DMS114 treated with DMSO at 0.1 percent for 48 hours (cell line): ENCODE results near the gene EGFLAM.

Experiments
- DNase-seq: peaks from one replicate; lab custom pipeline; 2025; ENCODE audit not compliant: unreplicated experiment; lab: John Stamatoyannopoulos, UW

EGFLAM gene

DNA sequence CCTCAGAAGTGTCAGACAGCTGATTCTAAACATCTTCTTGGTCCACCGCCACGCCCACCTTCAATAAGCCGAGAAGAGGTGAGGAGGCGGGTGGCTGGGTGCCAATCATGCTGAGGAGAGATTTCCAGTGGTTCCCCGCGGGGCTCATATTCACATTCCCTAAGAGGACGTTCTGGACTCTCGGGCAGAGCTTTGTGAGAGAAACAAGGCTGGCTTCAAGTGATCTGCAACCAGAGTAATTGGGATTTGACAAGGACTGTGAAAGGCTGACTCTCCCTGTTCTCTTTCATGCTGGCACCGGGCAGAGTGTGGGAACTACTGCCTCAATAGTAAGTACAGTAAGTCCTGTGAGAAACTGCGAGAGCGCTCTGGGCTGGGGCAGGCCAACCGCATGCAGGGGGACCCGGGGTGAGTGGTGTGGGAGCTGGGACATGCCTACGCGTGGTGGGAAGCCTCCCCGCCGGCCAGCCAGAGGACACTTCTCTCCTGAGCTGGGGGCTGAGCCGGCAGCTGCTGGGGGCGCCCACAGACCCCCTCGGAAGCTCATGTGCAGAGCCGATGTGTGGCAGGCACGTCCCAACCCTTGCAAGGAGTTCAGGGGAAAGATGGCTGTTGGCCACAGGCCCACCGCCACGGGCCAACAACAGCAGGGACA, 187.1 kb downstream of the EGFLAM start:
- DNase-seq = peak; percentile 14

DNA sequence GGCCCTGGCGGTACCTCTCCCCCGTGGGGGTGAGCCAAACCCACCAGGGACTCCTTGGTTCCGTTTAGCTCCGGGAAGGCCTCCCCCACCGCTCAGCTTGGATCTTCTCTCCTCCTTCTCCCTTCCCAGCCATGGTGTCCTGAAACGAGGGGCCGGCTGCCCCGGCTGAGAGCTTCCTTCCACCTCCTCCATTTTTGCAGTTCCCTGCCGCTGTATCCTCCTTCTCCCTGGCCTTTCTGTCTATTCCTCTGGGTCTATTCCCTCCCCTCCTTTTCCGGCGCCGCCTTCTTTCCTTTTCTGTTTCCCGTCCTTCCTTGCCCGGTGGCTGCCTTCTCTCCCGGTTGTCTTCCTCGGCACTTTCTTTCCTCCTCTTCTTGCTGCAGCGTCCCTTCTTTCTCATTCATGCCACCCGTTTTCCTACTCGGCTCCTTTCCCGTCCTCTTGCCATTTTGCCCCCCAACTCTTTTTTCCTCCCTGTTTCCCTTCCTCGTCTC, 187.7 kb downstream of the EGFLAM start:
- peak; percentile 24 for DNase-seq

DNA sequence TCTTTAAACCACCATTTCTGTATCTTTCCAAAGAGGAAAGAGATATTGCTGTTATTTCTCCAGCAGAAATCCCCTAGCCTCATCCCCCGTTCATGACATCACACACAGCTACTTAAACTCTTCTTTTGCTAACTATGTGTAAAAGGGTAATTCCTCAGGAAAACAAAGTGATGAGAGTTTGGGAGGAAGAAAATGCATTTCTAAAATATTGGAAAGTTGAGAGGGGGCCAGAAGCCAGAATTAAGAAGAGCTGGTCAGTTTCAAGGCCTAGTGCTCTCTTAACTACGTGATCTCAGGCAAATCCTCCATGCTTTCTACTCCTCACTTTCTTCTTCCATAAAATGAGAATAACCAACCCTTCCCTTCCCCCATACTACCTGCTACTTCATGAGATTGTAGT, 188.7 kb downstream of the EGFLAM start:
- DNase-seq = no peak

DNA sequence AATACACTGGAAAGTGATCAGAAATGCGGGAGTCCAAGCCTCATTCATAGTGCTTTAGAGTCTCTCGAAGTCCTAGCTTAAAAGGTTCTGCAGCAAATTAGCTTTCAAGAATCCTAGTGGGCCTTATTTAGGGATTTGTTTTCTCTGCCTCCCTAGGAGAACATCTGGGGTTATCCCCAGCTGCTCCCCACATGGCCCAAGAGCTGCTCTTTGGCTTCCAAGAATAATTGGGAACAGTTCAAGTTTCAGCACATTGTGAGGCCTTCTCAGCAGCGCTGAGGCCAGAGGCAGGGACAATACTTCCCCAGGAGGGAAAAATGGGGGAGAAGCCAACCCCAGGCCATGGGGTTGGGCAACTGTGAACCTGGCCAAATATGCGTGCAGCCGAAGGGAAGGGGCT, 189.4 kb downstream of the EGFLAM start:
- no peak for DNase-seq

DNA sequence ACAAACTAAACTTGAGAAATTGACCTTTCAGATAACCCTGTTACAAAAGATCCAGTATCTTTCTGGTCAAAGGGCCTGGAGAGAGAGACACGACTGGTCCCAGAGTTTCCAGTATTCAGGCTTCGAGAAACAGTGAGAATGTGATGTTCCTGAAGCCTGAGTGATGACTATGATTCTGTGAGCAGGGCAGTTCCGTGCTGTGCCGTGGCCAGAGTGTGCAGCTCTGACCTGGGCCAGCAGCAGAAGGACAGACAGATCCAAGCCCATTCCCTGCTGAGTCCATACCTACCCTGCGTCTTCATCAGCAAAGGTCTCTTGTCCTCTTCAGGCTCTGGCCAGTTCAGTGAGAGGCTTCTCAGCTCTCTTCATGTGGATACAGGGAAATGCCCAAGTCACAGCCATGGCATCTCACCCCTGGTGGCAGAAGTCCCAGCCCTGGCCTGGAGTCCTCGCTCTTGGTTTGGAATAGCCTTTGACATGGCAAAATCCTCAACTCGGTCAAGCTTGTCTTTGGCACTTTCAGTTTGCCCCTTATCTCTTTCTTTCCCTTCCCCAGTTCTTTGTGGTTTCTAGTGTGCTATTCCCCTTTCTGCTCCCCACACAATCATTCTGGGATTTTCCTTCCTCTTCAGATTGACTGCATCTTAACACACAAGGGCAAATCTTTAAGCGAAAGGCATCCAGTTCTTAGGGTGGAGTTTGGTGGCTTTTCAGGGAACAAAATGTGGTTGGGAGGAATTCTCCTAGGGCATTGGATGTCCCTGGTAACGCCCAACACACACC, 190.4 kb downstream of the EGFLAM start:
- no peak for DNase-seq

DNA sequence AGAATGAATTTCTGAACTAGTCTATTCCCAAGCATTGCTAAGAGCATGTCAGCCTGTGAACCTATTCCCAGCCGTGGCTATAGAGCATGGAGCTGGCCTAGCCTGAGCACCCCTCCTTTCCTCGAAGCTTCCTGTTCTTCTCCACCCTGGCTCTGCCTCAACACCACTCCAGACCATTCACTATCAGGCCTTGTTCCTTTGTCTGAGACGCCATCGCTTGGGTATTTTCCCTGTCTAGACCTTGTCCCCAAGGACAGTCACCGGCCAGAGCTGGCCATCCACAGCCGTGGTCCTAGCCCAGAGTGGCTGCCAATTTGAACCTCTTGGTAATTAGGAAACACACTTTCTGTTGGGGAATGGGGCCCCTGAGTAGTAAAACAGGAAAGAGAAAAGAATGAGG, 192.3 kb downstream of the EGFLAM start:
- DNase-seq = no peak

DNA sequence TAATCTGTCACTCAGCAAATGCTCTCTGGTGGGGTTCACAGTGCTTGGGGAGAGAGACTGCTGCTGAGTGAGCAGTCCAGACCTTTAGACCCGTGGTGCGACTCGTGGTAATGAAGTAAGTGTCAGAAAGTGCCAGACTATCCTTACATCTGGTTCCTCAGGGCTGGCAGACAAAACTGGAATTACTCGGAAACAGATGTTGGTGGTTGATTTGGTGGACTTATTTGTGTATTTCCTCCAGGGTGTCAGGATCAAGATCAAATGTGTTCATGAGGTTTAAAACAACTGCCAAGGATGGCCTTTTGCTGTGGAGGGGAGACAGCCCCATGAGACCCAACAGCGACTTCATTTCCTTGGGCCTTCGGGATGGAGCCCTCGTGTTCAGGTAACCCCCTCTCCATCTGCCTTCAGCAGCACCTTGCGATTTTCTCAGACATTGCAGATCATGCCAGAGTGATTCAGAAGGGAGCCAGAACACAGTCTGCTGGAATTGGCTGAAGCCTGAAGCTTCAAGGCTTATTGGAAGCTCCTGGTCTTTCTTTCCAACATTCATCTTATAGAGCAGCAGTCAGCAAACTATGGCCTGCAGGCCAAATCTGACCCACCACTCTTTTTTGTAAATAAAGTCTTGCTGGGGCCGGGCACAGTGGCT, 192.8 kb downstream of the EGFLAM start:
- DNase-seq = no peak

DNA sequence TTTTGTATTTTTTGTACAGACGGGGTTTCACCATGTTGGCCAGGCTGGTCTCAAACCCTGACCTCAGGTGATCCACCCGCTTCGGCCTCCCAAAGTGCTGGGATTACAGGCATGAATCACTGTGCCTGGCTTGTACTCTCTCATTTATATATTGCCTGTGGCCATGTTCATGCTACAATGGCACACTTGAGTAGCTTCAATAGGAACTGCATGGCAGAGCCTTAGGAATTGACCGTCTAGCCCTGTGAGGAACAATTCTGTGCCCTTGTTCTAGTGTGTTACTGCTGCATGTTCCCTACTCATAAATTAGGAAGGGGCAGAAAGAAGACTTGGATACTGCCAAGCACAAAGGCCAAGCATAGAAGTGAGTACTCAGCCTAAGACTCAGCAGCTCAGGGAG, 193.8 kb downstream of the EGFLAM start:
- DNase-seq = no peak

DNA sequence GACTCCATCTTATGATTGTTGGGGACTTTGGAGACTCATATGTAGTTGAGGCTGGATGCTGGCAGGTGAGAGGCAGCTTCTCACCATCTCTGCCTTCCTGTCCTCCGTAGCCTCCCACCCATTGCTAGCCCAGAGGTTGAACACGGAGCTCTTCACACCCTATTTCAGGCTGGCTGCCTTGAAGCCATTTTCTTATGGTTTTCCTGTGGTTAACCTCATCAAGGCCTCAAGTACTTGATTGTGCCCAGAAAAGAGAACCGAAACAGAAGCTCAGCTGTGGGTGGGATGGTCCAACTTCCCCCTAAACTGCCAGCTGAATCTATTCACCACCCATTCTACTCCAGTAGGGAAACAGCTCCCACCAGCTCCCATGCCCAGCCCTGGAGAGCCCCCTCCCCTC, 195.1 kb downstream of the EGFLAM start:
- DNase-seq = no peak

DNA sequence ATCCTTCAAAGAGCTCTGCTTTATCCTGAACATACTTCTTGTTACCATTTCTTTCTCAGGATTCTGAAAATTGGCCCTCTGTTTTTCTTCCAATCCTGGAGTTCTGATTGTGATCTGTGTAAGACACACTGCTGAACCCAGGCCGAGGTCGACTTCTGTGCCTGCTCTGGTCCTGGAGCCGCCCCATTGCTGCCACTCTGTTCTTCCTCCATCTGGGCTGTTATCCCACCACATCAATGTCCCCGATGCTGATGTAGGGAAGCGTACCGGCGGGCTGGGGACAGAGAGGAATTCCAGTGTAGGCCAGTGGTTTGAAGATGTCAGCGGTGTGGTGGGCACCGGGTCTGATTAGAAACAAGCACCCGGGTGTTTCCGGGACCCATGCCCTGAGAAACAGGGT, 195.6 kb downstream of the EGFLAM start:
- no peak for DNase-seq

DNA sequence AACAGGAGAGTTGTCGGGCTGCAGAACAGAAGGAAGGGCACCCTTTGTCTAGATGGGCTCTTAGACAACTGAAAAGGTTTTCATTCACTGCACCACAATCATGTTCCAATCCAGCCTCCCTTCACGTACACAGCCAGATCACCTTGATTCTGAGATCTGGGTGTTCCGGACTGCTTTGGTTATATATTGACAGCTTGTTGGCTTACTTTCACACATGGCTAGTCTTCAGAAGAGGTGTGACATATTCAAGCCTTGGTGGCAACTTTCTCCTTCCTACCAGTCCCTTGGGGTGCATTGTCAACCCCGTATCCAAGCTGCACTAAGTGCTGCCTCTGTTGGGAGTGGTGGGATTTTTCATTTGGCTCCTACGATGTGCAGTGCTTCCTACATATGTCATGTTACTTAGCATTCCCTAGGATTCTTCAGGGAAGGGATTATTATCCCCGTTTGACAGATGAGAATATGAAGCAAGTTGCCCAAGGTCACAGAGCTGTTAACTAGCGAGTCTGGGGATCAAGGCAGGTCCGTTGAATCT, 197.5 kb downstream of the EGFLAM start:
- no peak for DNase-seq

DNA sequence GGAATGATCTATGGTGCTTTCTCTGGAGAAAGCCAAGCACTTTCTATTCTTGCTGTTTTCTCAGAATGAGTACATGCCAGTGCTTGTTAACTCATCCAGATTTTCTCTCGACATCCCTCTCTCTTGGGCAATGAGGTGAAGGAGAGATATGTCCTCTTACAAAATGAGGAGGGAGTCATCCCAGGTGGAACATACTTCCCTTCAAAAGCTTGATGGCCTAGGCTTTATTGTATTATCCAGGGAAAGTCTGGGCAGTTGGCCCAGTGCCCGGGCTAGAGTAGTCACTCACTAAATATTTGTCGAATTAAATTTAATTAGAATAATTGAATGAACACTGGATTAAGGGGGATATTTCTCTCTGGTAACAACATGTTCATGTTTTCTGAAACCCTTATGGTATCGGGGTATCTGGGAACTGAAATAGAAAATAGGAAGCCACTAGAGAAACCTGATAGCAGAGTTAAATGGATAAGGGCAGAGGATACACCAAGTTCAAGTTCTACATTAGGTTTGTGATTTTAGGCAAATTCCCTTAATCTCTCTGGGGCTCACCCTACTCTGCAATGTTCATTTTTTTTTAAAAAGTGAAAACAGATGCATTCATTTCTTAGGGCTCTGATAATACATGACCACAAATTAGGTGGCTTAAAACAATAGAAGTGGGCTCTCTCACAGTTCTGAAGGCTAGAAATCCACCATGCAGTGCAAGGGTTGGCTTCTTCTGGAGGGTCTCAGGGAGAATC, 198.5 kb downstream of the EGFLAM start:
- no peak for DNase-seq

DNA sequence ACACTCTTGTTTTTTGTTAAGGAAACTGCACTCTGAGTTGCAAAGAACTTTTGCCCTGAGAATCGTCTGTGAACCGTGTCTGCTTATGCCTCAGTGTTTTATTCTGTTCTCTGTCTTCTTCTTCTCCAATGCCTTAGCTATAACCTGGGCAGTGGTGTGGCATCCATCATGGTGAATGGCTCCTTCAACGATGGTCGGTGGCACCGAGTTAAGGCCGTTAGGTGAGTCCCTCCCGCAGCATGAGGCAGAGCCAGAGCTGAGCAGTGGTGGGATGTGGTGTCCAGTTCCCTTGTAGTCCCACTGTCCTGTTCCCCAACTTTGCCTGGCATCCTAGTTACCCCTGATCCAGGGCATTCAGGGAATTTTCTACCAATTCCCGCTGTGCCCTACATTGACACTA, 199.8 kb downstream of the EGFLAM start:
- no peak for DNase-seq

DNA sequence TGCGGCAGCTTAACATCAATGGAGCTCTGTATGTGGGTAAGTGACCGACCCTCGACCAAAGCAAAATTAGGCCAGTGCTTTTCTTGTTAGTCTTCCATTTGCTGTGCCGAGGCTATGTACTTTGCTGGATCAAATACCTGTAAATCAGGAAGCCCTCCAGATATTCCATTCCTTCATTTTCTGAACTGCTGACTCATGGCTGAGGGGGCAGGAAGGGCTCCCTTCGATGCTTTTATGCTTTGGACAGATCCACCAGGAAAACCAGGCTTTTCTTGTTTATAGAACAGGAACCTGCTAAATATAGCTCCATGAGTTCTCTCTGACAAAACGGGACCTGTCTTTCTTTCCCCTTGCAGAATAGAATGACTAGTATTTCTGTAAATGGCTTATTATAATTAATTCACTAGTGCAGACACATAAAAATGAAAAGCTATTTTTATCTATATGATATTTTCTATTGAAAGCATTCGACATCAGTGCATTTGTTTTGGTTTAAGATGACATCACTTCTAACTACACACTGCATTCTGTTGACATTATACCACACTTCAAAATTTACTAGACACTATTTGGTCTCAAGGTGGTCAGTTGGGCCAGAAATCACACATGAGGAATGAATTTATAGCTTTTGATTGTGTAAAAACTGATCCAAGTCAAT, 204.7 kb downstream of the EGFLAM start:
- DNase-seq = no peak

DNA sequence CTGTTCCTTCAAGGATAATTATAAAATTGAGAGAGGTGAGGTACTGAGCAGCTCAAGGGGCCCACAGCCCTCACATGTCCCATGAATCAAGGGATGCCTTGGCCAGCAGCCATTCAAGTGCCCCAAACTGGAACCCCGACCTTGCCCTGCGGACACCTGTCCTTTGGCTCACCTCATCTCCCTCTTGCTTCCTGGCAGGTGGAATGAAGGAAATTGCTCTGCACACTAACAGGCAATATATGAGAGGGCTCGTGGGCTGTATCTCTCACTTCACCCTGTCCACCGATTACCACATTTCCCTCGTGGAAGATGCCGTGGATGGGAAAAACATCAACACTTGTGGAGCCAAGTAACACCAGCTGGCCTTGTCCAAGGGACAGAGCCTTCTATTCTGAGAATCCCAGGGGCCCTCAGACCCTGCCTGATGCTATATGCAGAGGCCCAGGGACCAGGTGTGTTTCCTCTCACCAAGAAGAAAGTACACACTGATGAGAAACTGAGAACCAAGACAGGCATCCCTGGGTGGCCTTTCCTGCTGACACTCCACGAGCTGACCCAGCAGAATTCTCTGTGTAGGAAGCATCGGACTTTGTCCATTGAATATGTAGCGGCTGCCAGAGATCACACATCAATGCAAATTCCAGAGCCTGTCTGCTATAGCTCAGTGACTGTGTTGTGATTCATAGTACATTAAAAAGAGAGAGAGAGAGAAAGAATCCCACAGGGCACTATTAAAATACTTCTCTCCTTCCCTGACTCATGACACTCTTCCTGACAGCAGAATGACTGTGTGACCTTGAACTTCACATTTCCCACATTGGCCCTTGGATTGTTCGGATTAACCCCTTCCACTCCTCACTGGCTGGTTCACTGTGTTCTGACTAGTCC, 205.5 kb downstream of the EGFLAM start:
- no peak for DNase-seq

DNA sequence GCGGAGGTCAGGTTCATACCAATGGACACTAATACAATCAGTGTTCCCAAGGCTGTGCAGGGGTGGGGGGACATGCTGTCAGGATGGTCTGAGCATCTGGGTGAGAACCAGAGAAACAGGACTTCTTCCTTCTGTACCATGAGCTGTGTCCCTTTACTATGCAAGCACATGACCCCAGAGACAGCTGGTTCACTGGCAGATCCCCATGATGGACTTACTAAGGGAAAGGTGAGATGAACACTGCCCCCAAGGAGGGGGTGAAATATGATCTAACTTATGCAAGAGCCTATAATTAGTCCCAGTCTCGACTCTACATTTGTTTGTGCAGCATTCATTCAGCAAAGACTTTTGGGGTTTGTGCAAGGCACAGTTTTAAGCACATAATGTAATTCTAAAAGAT, 206.7 kb downstream of the EGFLAM start:
- no peak for DNase-seq

DNA sequence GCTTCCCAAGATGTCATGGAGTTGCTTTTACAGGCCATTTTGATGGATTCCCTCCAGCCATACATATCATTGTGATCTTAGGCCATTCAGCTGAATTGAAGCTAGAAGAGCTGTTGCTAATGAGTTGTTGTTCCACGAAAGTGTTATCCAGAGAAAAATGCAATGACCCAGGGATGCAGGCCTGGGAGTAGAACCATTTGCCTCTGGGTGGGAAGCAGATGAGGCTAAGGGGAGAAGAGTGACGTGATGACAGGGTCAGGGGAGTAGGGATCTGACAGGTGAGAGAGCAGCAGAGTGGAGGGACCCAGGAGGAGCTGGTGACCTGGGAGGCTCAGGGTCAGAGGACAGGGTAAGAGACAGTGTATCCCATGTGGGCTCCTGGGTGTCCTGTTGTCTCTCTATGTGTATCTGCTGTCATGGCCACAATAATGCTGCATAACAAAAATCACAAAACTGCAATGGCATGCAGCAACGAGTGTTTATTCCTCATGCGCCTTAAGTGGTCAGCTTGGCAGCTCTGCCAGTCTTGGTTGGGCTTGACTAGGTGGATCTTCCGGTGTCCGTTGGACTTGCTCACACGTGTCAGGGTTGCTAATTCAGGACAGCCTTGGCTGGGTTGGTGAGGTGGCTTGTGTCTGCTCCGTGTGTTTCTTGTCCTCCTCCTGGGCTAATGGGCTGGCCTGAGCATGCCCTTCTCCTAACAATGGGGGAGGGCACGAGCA, 207.5 kb downstream of the EGFLAM start:
- no peak for DNase-seq

DNA sequence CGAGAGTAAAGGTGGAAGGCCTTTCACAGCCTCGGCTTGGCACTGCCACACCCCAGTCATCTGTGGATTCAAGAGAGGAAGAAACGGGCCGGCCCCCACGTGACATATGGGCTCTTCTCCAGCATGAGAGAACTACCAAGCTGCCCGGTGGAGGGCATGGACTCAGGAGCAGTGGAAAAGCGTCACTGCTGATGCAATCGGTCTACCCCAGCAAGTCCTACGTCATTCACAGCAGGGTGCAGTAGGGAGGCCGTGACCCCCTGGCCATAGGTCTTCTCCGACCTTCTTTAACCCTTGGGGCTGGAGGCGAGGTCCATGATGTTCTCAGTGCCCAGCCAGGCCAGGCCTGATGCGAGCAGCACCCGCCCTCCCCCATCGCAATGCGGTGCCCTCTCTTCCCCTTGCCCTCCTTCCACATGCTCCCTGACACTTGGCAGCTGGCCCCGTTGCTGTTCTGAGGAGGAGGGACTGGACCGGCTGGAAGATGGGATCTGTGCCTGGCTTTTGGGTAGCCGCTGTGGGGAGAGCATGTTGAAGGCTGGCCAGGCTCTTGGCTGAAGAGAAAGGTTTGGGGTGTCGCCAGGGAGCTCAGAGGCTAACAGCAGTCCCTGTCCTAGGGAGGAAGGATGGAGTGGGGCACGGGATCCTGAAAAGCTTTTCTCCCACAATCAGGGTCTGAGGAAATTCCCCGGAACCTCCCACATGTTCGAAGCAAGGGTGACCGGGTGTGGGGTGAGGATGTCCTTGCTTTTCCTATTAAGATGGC, 208.2 kb downstream of the EGFLAM start:
- DNase-seq = no peak
